ENCODE measurements around the gene COP1.
"Not testable (repeated sequence)": the region's sequence is repeated elsewhere in the genome, so short reads cannot be mapped to it uniquely, and the experiment has no call there.

COP1 gene

DNA sequence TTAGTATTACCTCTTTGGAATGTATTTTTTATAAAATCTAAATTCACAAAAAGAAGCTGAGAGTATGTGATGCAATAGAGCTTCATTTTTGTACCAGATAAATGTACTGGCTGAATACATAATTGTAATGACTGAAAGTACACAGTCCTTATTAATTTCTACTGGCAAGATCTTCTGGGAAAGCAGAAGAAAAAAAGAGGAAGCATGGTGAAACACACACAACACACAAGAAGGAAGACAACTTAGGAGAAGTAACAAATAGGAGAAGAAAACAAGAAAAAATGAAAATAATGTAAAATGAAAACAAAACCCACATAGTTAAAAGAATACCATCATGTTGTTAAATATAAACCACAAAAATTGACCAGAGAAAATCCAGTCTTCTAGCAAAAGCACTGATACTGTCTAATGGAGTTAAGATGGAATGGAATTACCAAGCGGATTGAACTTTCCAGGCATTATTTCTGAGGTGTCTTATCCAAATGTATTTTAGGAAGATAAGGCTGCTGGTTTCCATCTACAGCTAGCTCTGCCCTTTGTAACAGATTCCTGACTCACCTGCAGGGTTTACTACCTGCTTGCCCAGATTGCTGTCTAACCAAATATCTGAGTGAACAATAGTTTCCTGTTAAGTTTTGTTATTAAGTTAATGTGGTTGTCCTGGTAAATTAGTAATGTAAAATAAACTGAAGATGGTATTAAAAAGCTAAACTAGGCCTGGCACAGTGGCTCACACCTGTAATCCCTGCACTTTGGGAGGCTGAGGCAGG lies 4.5 kb upstream of the COP1 start:
- no peak overlapping the region for H3K4me3 ChIP-seq
- TF ChIP-seq, protein P1, sequence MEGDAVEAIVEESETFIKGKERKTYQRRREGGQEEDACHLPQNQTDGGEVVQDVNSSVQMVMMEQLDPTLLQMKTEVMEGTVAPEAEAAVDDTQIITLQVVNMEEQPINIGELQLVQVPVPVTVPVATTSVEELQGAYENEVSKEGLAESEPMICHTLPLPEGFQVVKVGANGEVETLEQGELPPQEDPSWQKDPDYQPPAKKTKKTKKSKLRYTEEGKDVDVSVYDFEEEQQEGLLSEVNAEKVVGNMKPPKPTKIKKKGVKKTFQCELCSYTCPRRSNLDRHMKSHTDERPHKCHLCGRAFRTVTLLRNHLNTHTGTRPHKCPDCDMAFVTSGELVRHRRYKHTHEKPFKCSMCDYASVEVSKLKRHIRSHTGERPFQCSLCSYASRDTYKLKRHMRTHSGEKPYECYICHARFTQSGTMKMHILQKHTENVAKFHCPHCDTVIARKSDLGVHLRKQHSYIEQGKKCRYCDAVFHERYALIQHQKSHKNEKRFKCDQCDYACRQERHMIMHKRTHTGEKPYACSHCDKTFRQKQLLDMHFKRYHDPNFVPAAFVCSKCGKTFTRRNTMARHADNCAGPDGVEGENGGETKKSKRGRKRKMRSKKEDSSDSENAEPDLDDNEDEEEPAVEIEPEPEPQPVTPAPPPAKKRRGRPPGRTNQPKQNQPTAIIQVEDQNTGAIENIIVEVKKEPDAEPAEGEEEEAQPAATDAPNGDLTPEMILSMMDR (IDR thresholded peaks at IDR 0.05) = no peak
- H3K27ac ChIP-seq = no peak overlapping the region
- DNase-seq (ENCODE audit: low spot score) = no peak

DNA sequence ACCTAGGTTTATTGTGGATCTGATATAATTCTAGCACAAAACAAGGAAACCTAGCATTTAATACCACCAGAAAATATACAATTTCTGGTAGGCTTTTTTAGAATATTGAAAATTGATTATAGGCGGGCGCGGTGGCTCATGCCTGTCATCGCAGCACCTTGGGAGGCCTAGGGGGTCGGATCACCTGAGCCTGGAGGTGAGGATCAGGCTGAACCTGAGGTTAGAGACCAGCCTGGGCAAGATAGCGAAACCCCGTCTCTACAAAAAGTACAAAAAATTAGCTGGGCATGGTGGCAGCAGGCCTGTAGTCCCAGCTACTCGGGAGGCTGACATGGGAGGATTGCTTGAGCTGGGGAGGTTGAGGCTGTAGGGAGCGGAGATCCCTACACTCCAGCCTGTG lies 948 bp upstream of the COP1 start:
- H3K4me3 ChIP-seq = peak overlapping the region; percentile 98
- TF ChIP-seq, protein P1 (IDR thresholded peaks at IDR 0.05) = no peak
- H3K27ac ChIP-seq = peak overlapping the region in 1 of 2 donors; percentile 99
- DNase-seq (ENCODE audit: low spot score) = no peak

DNA sequence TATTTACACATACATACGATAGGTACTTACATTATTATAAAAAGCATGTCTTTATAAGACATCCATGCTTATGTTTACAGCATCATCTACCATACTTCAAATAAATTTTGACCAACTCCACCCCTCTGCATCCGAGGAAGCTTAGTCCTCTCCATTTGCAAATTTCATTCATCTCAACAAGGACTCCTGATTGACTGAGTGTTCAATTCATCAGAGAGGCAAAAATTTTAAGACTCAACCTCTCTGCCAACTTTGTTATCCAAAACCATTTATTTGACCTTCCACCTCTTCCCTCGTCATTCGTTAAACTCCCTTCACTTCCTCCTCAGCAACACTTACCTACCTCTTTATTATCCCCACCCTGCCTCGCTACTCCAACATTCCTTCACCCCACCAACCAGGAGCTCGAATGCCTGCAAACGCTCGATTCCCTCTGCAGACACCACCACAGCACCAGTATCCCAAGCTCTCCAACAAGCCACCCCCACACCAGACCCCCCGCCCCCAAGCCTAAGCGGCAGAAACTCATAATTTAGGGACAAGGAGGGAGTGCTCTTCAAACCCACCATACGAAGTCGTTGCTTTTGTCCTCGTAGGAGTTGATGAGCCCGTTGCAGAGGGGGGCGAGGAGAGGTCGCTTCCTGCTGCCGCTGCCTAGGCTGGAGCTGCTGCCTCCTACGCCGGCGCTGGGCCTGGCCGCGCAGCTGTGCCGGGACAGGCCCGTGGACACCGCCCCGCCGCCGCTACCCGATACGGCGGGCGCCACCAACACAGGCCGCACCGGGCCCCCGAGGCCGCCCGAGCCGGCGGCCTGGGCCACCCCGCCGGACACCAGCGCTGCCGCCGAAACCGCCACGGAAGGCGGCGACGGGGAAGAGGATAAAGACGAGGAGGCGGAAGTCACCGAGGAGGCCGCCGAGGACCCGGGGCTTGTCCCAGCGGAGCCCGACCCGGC lies 803 bp downstream of the COP1 start:
- peak; percentile 77 for DNase-seq (ENCODE audit: low spot score)
- peak overlapping the region; percentile 90 to 99 for H3K27ac ChIP-seq
- TF ChIP-seq, protein P1 (IDR thresholded peaks at IDR 0.05) = no peak
- H3K4me3 ChIP-seq = peak overlapping the region; percentile 98

DNA sequence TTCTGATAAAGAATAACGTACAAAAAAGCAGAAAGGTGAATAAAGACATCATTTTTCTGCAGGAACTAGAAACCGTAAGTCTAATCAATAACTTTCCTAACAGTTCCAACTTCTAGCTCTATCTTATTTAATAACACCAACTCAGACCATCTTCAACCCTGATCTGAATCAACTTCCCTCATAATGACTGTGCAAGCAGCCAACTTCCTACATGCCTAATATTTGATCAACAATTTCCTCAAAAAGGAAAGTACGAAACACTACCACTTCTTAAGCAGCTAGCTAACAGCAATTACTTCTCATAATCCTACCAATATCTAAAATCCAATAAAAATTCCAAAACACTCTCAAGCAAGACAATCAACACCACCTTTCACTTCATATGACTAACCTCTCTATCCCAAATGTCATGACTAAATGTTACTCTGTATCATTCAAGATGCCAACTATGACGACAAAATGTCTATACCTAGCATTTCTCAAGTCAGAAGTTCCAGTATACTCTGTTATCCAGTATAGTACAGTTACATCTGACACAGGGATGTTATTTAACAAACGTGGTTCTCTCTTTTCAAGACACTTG lies 1.7 kb downstream of the COP1 start:
- TF ChIP-seq, protein P1 (IDR thresholded peaks at IDR 0.05) = no peak
- Histone ChIP-seq H3K4me3 (peak overlapping the region; percentile 98), H3K27ac (peak overlapping the region; percentile 90 to 99)
- DNase-seq (ENCODE audit: low spot score) = no peak

DNA sequence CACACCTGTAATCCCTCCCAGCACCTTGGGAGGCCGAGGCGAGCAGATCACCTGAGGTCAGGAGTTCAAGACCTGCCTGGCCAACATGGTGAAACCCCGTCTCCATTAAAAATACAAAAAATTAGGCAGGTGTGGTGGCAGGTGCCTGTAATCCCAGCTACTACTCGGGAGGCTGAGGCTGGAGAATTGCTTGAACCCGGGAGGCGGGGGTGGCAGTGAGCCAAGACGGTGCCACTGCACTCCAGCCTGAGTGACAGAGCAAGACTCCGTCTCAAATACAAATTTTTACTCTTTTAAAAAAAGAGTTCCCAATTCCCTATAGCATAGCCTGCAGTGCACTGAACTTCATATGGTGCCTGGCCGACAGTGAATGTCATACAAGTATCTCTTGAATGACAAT lies 2.4 kb downstream of the COP1 start:
- H3K27ac ChIP-seq; DNase-seq (ENCODE audit: low spot score): not testable (repeated sequence)
- H3K4me3 ChIP-seq = peak overlapping the region; percentile 98

DNA sequence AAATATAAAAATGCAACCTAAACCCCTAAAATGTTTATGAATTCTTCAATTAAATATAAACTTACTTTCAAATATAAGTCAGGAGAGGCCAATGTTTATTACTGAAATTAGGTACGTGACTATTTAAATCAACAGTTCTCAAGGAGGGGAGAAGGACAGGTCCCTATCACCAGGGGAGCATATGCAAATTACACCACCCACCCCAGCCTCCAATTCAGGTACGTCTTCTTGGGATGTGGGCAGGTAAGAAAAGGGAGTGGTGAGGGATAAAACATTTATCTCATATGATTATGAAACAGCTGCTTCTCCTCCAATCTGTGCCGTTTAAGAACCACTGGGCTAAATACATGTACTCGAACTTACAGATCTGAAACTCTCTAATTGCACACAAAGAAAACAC lies 3.4 kb downstream of the COP1 start:
- no peak for DNase-seq (ENCODE audit: low spot score)
- TF ChIP-seq, protein P1 (IDR thresholded peaks at IDR 0.05) = no peak
- Histone ChIP-seq H3K4me3 (no peak overlapping the region), H3K27ac (no peak overlapping the region)

DNA sequence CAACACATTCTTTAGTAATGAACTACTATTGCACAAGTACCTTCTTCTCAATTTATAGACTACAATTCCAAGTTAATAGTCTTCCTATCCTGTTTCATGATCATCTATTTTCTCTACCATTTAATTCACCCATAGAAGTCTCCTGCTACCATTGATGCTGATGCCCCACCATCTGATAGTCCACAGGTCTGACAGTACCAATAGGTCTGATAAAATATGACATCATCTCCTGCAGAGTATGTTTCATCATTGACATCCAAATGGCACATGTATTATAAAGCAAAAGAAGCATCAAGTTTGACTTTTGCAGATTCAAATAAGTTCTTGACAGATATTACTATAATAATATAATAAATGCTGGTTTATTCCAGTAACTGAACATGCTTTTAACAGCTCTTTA lies 5.5 kb downstream of the COP1 start:
- no peak for DNase-seq (ENCODE audit: low spot score)
- no peak overlapping the region for H3K27ac ChIP-seq
- TF ChIP-seq, protein P1 (IDR thresholded peaks at IDR 0.05) = no peak
- no peak overlapping the region for H3K4me3 ChIP-seq

Data from coronary artery (tissue), 2 donors.